ENCODE data around the gene MRPS18A.
"Not testable (repeated sequence)": the region's sequence is repeated elsewhere in the genome, so short reads cannot be mapped to it uniquely, and the experiment has no call there.

MRPS18A gene

DNA sequence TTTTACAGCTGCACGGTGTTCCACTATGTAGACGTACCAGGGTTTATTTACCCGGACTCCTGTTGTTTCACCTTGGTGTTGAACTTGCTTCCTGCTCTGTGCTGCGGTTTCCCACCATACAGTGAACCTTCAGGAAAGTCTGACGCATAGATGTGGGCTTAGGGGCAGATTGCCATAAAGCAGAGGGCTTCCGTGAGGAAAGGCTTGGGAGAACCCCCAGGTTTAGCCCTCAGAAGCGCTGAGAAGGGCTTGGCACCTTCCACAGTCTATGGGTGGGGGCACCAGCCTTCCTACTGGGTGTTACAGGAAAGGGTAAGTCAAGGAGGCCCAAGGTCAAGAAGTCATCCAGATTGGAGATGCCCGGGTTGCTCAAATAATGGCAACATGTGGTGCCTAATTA, 19.2 kb upstream of the MRPS18A start:
- TF ChIP-seq, protein P1, sequence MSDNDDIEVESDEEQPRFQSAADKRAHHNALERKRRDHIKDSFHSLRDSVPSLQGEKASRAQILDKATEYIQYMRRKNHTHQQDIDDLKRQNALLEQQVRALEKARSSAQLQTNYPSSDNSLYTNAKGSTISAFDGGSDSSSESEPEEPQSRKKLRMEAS (IDR thresholded peaks at IDR 0.05; ENCODE audit: low read depth, low read length), result no peak
- TF ChIP-seq MYC (IDR thresholded peaks at IDR 0.05; ENCODE audit: low read depth, low read length) (no peak), POLR2A (IDR thresholded peaks at IDR 0.05; ENCODE audit: extremely low read depth, insufficient read length) (no peak)
- TF ChIP-seq, protein P2, sequence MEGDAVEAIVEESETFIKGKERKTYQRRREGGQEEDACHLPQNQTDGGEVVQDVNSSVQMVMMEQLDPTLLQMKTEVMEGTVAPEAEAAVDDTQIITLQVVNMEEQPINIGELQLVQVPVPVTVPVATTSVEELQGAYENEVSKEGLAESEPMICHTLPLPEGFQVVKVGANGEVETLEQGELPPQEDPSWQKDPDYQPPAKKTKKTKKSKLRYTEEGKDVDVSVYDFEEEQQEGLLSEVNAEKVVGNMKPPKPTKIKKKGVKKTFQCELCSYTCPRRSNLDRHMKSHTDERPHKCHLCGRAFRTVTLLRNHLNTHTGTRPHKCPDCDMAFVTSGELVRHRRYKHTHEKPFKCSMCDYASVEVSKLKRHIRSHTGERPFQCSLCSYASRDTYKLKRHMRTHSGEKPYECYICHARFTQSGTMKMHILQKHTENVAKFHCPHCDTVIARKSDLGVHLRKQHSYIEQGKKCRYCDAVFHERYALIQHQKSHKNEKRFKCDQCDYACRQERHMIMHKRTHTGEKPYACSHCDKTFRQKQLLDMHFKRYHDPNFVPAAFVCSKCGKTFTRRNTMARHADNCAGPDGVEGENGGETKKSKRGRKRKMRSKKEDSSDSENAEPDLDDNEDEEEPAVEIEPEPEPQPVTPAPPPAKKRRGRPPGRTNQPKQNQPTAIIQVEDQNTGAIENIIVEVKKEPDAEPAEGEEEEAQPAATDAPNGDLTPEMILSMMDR (IDR thresholded peaks at IDR 0.05; ENCODE audit: low read depth, low read length), result no peak
- H3K4me3 ChIP-seq (ENCODE audit: low read depth, low read length), result no peak overlapping the region
- DNase-seq (ENCODE audit: low read depth), result no peak

DNA sequence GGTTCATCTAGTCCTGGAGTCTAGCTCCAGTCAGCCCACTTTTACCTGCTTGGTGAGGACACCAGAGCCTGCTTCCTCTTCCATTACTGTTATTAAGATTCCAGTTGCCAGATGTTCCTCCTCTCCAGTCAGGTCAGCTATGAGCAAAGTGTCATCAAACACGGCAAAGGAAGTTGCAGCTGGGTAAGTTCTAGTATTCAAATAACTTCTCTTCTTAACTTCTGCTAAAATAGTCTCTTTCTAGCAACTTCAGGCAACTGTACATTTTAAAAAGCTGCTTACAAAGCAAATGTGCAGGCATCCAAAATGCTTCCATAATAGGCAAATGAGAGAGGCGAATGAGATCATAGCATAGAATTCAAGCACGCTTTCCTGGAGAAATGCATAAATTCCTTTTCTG, 18.4 kb upstream of the MRPS18A start:
- H3K4me3 ChIP-seq (ENCODE audit: low read depth, low read length), result no peak overlapping the region
- peak; percentile 61 for DNase-seq (ENCODE audit: low read depth)
- TF ChIP-seq, protein P1 (IDR thresholded peaks at IDR 0.05; ENCODE audit: low read depth, low read length), result no peak
- TF ChIP-seq, protein P2 (IDR thresholded peaks at IDR 0.05; ENCODE audit: low read depth, low read length), result no peak
- TF ChIP-seq MYC (IDR thresholded peaks at IDR 0.05; ENCODE audit: low read depth, low read length), result no peak
- no peak for TF ChIP-seq POLR2A (IDR thresholded peaks at IDR 0.05; ENCODE audit: extremely low read depth, insufficient read length)

DNA sequence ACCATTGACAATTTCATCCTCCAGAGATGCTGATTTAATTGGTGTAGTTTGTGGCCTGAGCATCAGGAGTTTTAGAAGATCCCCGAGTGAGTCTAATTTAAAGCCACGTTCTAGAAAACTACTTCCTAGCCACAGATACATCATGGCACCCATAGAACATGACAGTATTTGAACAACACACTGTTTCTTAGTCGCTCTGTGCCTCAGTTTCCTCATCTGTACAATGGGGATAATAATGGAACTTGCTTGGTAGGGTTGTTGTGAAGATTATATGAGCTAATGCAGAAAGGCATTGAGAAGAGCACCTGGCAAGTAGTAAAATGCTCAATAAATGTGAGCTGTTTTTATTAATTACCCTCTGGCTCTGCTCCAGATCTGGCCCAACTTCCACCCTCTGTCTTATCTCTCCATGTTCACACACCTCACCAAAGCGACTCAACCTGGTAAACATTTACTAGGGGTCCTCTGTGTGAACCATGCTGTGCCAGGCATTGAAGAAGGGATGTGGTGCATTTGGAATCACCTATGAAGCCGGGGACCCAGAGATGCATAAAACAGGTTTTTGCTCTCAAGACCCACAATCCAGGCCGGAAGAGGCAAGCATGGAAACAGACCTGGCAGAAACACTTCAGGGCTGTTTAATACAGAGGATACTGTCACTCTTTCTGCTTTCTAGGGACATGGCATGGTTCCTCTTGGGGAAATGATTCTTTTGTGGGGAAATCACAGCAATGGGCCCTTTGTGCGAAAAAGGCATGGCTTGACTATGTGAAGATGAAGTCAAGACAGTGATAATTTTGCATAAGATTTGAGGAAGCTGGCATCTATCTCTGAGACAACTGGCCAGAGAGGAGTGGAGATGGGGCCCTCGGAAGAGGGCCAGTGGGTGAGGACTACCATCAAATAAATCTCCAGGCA, 16.2 kb upstream of the MRPS18A start:
- H3K4me3 ChIP-seq (ENCODE audit: low read depth, low read length), result no peak overlapping the region
- TF ChIP-seq POLR2A (IDR thresholded peaks at IDR 0.05; ENCODE audit: extremely low read depth, insufficient read length) (no peak), MYC (IDR thresholded peaks at IDR 0.05; ENCODE audit: low read depth, low read length) (no peak)
- TF ChIP-seq, protein P1 (IDR thresholded peaks at IDR 0.05; ENCODE audit: low read depth, low read length), result no peak
- TF ChIP-seq, protein P2 (IDR thresholded peaks at IDR 0.05; ENCODE audit: low read depth, low read length), result no peak
- DNase-seq (ENCODE audit: low read depth), result no peak

DNA sequence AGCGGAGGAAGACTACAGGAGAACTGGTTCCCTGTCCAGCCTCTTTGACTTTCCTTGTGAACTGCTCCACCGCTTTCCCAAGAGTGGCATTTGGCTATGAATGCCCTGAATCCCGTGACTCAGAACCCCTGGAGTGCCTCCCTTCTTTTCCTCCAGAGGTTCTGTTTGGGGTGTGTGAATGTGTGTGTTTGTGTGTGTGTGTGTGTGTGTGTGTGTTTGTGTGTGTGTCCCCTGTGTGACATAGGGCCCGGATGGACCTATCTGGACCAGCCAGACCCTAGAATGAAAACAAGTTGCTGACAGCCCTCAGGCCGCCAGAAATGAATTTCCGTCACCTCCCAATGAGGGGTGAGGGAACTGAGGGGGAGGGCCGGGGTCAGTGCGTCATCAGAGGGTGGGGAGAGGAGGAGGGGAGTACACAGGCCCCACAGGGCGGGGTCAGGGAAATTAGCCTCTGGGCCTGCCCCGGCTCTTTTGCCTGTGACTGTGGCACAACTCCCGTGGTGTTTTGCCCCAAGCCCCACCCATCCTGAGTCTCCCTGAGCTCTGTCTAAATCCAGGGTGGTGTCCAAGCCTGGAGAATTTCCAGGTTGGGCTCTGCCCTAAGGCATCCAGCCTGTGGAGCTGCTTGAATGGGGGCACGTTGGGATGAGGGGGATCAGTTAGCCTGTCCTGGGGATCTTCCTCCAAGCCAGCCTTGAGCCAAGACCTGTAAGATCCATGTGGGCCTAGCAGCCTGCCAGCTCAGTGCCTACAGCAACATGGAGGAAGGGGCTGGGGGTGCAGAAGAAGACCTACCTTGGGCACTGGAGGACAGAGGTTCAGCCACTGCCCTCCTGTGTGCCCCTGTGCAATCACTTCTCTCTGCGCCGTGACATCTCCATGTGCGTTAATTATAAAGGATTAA, 15.2 kb upstream of the MRPS18A start:
- TF ChIP-seq, protein P1 (IDR thresholded peaks at IDR 0.05; ENCODE audit: low read depth, low read length), result no peak
- TF ChIP-seq POLR2A (IDR thresholded peaks at IDR 0.05; ENCODE audit: extremely low read depth, insufficient read length) (no peak), MYC (IDR thresholded peaks at IDR 0.05; ENCODE audit: low read depth, low read length) (no peak)
- TF ChIP-seq, protein P2 (IDR thresholded peaks at IDR 0.05; ENCODE audit: low read depth, low read length), result no peak
- no peak overlapping the region for H3K4me3 ChIP-seq (ENCODE audit: low read depth, low read length)
- DNase-seq (ENCODE audit: low read depth), result peak; percentile 60

DNA sequence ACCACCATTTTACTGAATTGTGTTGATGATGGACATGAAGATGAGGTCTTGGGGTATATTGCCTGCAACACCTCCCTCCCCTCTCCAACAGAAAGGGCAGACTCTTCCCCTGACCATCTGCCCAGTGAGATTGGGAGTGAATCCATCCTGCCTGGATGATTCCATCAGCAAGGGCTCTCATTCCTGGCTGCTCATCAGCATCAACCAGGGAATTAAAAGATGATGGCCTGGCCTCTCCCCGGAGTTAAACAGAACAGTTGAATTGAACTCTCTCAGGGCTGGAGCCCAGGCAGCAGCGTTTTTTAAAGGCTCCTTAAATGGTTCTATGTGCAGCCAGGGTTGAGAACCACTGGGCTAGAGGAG, 14.6 kb upstream of the MRPS18A start:
- H3K4me3 ChIP-seq (ENCODE audit: low read depth, low read length), result no peak overlapping the region
- TF ChIP-seq MYC (IDR thresholded peaks at IDR 0.05; ENCODE audit: low read depth, low read length) (no peak), POLR2A (IDR thresholded peaks at IDR 0.05; ENCODE audit: extremely low read depth, insufficient read length) (no peak)
- TF ChIP-seq, protein P1 (IDR thresholded peaks at IDR 0.05; ENCODE audit: low read depth, low read length), result no peak
- TF ChIP-seq, protein P2 (IDR thresholded peaks at IDR 0.05; ENCODE audit: low read depth, low read length), result no peak
- DNase-seq (ENCODE audit: low read depth), result no peak

DNA sequence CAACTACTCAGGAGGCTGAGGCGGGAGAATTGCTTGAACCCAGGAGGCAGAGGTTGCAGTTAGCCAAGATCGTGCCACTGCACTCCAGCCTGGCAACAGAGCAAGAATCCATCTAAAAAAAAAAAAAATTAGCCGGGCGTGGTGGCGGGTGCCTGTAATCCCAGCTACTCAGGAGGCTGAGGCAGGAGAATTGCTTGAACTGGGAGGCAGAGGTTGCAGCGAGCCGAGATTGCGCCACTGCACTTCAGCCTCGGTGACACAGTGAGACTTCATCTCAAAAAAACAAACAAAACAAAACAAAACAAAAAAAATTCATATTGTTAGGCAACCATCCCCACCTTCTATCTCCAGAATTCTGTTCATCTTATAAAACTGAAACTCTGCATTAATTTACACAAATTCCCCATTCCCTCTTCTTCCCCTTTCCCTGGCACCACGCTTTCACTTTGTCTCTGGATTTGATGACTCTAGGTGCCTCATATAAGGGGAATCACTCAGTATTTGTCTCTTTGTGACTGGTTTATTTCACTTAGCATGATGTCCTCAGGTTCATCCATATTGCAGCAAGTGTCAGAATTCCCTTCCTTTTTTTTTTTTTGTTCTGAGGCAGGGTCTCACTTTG, 13.5 kb upstream of the MRPS18A start:
- not testable (repeated sequence) for DNase-seq (ENCODE audit: low read depth)

More for the DNA sequence above, 13.5 kb upstream of the MRPS18A start:
- not testable (repeated sequence) for H3K4me3 ChIP-seq (ENCODE audit: low read depth, low read length)
